Aorta (tissue), 5 donors: Measurements from ENCODE around the gene RPL41. TPM values are rescaled to one million over a fixed set of nuclear protein-coding genes. Genes with fewer than 3 reads are reported as not detected.
"Not testable (repeated sequence)": the region's sequence is repeated elsewhere in the genome, so short reads cannot be mapped to it uniquely, and the experiment has no call there.

Experiments
- ATAC-seq: fragments of 200-7000 bp; cut with Tn5 transposase; one replicate; pipeline ENCODE4 v1.9.1; 2022; ENCODE audit warnings: moderate library complexity; ENCODE audit not compliant: low FRiP score
- DNase-seq, 2 donors: peaks; one replicate each; pipeline ENCODE4 v3.0.0-alpha.2; 2020
- H3K27ac ChIP-seq, 2 donors: one replicate each; pipeline ENCODE4 v1.5.1; 2013; ENCODE audit warnings: low read length in 2 of 2, mild to moderate bottlenecking in 2 of 2, moderate library complexity in 2 of 2, control low read depth in 1 of 2, inconsistent platforms in 1 of 2, low read depth in 1 of 2
- H3K27me3 ChIP-seq, 2 donors: one replicate each; pipeline ENCODE4 v1.6.1; 2013; ENCODE audit warnings: control low read depth in 1 of 2, low read length in 1 of 2, mild to moderate bottlenecking in 1 of 2, moderate library complexity in 1 of 2; ENCODE audit not compliant: insufficient read depth in 2 of 2, control insufficient read depth in 1 of 2
- H3K36me3 ChIP-seq, 2 donors: one replicate each; pipeline ENCODE4 v1.6.1; 2013; ENCODE audit warnings: control low read depth in 1 of 2, low read length in 1 of 2, mild to moderate bottlenecking in 1 of 2; ENCODE audit not compliant: insufficient read depth in 2 of 2, control insufficient read depth in 1 of 2
- H3K4me1 ChIP-seq, 2 donors: one replicate each; pipeline ENCODE4 v1.6.1; 2013; ENCODE audit warnings: low read length in 2 of 2, control low read depth in 1 of 2, mild to moderate bottlenecking in 1 of 2, moderate library complexity in 1 of 2; ENCODE audit not compliant: insufficient read depth in 2 of 2, control insufficient read depth in 1 of 2
- H3K4me3 ChIP-seq, 2 donors: one replicate each; pipeline ENCODE4 v1.5.1; 2013; ENCODE audit warnings: low read length in 2 of 2, control low read depth in 1 of 2, mild to moderate bottlenecking in 1 of 2
- H3K9me3 ChIP-seq: one replicate; pipeline ENCODE4 v1.6.1; 2013; ENCODE audit warnings: mild to moderate bottlenecking, low read length; ENCODE audit not compliant: control insufficient read depth
- WGBS, 2 donors: extraction: QIAGEN DNeasy Blood & Tissue Kit; methylation state at CpG; one replicate each; pipeline ENCODE4 v1.1.7; 2013; 5-methylcytosine and 5-hydroxymethylcytosine counted together
- intact Hi-C, 2 donors: fragments of 100-400 bp; cut with DNase I; formaldehyde crosslinking; loops; one replicate each; pipeline versions ENCODE4 v1.14.2 to v1.15.0; 2022
- polyA plus RNA-seq, 2 donors: library from polyadenylated mRNA; stranded (reverse); fragments of 200-250 nt; gene quantifications; one replicate each; pipeline ENCODE4 v1.2.3, GENCODE V29; 2013
- total RNA-seq, 2 donors: library from RNA; stranded (reverse); fragmentation: NEBNext Ultra II Directional; extraction: Animal tissue kit (Norgen Biotek cat#: 25700); gene quantifications; one replicate each; pipeline ENCODE4 v1.2.1, GENCODE V29; 2021
- donor health status: healthy with polysubstance abuse.
- donor health status: Bipolar disorder and iron deficiency.
- donor health status: DM: no; HTN: no; CAD: no.
- donor health status: DM: no; HTN: no; CAD: no.
- donor health status: DM: yes; HTN: yes; CAD: no.

The RPL41 gene
- total and polyA plus RNA-seq, 4 donors, result 2,225 to 7,278 (median 4,110) TPM

DNA sequence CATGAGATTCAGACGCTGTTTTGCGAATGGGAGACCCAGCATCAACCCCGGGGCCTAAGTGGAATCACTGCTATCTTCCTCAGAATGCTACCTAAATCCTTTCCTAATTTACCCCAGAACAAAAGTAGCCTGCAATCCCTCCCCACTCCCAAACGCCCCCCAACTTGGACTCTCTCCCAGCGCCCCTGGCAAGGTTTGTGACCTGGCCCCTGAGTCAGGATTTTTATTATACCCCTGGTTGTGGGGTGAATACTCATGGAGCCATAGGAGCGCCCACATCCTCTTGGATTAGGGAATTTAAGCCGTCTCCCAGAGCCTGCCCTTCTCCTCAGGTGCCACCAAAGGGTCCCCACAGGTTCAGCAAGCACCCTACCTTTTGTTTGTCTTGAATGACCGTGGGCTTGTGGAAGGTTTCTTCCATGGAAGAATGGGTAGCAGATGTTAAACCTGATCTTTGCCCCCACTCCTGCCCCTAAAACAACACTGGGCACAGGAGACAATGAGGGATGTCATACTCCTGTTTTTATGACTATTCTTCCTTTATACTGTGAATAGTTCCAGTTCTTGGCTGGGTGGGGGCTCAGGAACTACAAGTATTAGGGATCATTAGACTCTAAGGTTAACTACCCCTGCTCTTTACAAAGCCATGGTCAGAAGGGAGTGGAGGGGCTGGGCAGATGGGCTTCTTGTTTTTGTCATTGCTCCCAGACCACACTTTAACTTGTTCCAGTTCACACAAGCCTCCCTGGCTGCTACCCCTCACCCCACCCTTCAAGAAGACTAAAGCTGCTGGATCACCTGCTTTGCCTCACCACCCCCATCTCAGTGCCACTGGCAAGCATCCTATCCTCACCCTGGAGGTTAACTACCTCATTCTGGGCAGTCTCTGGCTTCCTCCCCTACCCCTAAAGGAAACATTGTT is 36.6 kb downstream of the RPL41 start:
- Histone ChIP-seq H3K4me1 (no peaks in the 10 kb centered on the region), H3K4me3 (peak overlapping the region; percentile 15 to 42), H3K36me3 (no peaks in the 10 kb centered on the region), H3K27ac (no peak overlapping the region), H3K9me3 (no peaks in the 10 kb centered on the region), H3K27me3 (no peaks in the 10 kb centered on the region)
- no peak for ATAC-seq
- 11 to 12% methylated on average over 8 of the region's 8 CpGs for WGBS, 2 donors
- intact Hi-C loops, result no loop called here
- no peak for DNase-seq

DNA sequence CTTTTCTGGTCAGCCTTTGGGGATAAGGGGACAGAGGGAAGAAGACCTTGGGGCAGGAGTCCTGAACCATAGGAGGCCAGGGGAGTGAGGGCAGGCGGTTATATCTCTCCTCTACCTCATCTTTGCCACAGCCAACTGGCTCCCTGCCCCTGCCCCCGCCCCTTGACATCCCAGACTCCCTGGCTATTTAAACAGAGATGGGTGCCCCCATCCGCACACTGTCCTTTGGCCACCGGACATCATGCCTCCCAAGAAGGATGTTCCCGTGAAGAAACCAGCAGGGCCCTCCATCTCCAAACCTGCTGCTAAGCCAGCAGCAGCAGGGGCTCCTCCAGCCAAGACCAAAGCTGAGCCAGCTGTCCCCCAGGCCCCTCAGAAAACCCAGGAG is 37.2 kb downstream of the RPL41 start:
- no peak overlapping the region for H3K27ac ChIP-seq
- H3K4me3 ChIP-seq, result no peak overlapping the region
- DNase-seq (no peak), ATAC-seq (no peak)
- no peaks in the 10 kb centered on the region for H3K4me1 ChIP-seq
- no peaks in the 10 kb centered on the region for H3K27me3 ChIP-seq
- intact Hi-C loops, result no loop called here
- 61 to 80% methylated on average over 5 of the region's 5 CpGs for WGBS, 2 donors
- H3K9me3 ChIP-seq, result no peaks in the 10 kb centered on the region
- no peaks in the 10 kb centered on the region for H3K36me3 ChIP-seq

DNA sequence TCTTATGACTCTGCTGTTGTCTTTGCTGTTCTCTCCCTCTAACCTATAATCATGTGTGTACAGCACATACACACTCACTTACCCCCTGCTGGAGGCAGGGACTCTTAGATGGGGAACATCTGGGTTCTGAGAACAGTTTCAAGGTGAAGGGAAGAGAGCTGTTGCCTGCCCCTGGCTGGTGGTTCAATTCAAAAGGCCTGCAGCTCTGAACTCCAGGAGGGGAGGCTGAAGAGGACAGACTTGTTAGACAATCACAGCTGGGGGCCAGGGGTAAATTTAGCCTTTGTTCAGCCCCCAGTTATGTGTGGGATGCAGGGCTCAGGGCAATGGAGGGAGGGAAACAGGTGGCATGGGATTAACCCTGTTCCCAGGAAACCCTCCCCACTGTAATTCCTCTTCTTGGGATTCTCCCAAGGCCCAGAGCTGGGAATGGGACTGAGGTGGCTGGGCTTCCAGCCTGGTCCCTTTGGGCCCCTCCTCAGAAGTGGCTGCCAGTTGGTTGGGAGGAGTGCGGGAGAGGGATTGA is 37.9 kb downstream of the RPL41 start:
- Histone ChIP-seq H3K27me3 (no peaks in the 10 kb centered on the region), H3K36me3 (no peaks in the 10 kb centered on the region), H3K27ac (no peak overlapping the region), H3K4me1 (no peaks in the 10 kb centered on the region), H3K4me3 (no peak overlapping the region), H3K9me3 (no peaks in the 10 kb centered on the region)
- DNase-seq, result no peak
- intact Hi-C loops, result no loop called here
- ATAC-seq, result no peak
- WGBS, 2 donors, result 94% methylated on average over 1 of the region's 1 CpG

DNA sequence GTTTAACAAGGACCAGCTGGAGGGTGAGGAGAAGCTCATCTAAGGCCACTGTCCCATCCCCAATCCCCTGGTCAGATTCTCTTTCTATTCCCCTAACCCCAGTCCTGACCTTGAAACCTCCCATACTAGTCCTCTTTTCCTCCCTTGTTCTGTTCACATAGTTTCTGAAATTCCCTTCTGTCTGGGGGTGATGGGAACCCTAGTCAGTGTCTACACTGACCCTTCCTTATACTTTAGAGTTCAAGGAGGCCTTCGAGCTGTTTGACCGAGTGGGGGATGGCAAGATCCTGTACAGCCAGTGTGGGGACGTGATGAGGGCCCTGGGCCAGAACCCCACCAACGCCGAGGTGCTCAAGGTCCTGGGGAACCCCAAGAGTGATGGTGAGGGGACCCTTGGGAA is 38.4 kb downstream of the RPL41 start:
- intact Hi-C loops, result loop anchor here in 1 of 2 donors (5.0 kb wide), 1 partner anchor 38 kb away; the partner anchor contains the start of genes RPL41 and ZC3H10
- WGBS, 2 donors, result 87 to 88% methylated on average over 5 of the region's 5 CpGs
- no peak for ATAC-seq
- no peak for DNase-seq
- peaks cover 0 to 4% of the 10 kb centered on the region in 2 donors for H3K36me3 ChIP-seq
- no peak overlapping the region for H3K27ac ChIP-seq
- no peaks in the 10 kb centered on the region for H3K9me3 ChIP-seq
- H3K4me3 ChIP-seq, result no peak overlapping the region
- H3K4me1 ChIP-seq, result no peaks in the 10 kb centered on the region
- no peaks in the 10 kb centered on the region for H3K27me3 ChIP-seq

DNA sequence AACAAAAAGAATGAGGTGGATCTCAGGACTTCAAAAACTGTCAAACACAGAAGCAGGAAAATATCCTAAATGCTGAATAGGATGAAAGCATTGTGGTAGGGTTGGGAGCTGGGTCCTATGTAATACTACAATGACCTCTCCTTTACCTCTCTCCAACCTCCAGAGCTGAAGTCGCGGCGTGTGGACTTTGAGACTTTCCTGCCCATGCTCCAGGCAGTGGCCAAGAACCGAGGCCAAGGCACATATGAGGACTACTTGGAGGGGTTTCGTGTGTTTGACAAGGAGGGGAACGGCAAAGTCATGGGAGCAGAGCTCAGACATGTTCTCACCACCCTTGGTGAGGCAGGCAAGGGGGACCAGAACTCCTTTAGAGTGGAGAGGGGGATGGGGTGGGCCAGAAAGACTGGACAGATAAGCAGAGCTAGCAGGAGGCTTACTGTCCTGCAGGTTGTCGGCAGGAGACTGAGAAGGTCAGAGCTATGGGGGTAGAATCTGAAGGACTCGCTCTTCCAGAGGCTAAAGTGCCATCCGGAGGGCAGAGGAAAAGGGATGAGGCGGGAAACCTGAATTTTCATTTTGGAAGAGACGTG is 38.9 kb downstream of the RPL41 start:
- no peak overlapping the region for H3K27ac ChIP-seq
- intact Hi-C loops, result loop anchor here in 1 of 2 donors (5.0 kb wide), 1 partner anchor 38 kb away; the partner anchor contains the start of genes RPL41 and ZC3H10
- 89% methylated on average over 11 of the region's 11 CpGs for WGBS, 2 donors
- no peaks in the 10 kb centered on the region for H3K9me3 ChIP-seq
- H3K27me3 ChIP-seq, result no peaks in the 10 kb centered on the region
- no peaks in the 10 kb centered on the region for H3K4me1 ChIP-seq
- H3K4me3 ChIP-seq, result no peak overlapping the region
- H3K36me3 ChIP-seq, result peaks cover 0 to 8% of the 10 kb centered on the region in 2 donors
- DNase-seq (no peak), ATAC-seq (no peak)

DNA sequence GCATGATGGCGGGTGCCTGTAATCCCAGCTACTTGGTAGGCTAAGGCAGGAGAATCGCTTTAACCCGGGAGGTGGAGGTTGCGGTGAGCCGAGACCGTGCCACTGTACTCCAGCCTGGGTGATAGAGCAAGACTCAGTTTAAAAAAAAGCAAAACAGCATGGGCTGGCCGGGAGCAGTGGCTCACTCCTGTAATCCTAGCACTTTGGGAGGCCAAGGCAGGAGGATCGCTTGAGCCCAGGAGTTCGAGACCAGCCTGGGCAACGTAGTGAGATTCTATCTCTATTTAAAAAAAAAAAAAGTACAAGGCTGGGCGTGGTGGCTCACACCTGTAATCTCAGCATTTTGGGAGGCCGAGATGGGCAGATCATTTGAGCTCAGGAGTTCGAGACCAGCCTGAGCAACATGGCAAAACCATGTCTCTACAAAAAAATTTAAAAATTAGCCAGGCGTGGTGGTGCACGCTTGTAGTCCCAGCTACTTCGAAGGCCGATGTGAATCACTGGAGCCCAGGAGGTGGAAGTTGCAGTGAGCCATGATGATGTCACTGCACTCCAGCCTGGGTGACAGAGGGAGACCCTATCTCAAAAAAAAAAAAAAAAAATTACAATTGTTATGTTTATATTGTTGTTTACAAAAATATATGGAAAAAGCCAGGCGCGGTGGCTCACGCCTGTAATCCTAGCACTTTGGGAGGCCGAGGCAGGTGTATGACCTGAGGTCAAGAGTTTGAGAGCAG is 40.2 kb downstream of the RPL41 start:
- H3K9me3 ChIP-seq, H3K4me3 ChIP-seq, ATAC-seq, H3K4me1 ChIP-seq, H3K27me3 ChIP-seq: not testable (repeated sequence)
- H3K36me3 ChIP-seq, result peaks cover 0 to 13% of the 10 kb centered on the region in 2 donors
- H3K27ac ChIP-seq, result peak overlapping the region in 1 of 2 donors; percentile 58
- intact Hi-C loops, result loop anchor here in 1 of 2 donors (5.0 kb wide), 1 partner anchor 39 kb away; the partner anchor contains the start of genes RPL41 and ZC3H10
- WGBS, 2 donors, result 94 to 96% methylated on average over 21 of the region's 21 CpGs
- peak in 1 of 2 donors; percentile 36 for DNase-seq

DNA sequence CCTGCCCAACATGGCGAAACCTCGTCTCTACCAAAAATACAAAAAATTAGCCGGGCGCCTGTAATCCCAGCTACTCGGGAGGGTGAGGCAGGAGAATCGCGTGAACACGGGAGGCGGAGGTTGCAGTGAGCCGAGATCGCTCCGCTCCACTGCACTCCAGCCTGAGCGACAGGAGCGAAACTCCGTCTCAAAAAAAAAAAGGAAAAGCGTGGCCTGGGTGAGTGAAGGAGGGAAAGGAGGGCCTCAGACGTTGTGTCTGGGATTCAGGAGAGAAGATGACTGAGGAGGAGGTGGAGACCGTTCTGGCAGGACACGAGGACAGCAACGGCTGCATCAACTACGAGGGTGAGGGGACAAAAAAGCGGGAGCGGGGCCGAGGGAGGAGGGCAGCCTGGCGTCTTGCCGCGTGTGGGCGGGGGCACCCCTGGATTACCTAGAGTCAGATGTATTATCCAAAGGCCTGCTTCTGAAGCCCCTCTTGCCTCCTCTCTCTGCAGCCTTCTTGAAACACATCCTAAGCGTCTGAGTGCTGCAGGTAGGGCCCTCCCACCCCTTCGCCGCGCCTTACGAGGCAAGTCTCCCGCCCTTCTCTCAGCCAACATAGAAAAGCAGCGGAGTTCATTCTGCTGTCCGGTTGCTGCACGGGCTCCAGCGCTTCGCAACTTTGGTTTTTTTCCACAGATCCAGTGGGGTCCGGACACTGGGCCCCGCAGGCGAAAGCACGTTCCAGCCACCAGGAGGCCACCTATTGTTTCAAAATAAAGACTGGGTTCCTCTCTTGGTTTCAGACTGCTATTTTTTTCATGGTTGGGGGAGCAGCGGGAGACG is 41.0 kb downstream of the RPL41 start:
- Histone ChIP-seq H3K27me3 (no peaks in the 10 kb centered on the region), H3K27ac (peak overlapping the region in 1 of 2 donors; percentile 58), H3K4me3 (peak overlapping the region; percentile 44 to 78), H3K4me1 (no peaks in the 10 kb centered on the region), H3K36me3 (peaks cover 0 to 17% of the 10 kb centered on the region in 2 donors), H3K9me3 (no peaks in the 10 kb centered on the region)
- DNase-seq (peak; percentile 83 to 90), ATAC-seq (peak; percentile 79)
- 3 to 4% methylated on average over 42 to 45 of the region's 45 CpGs for WGBS, 2 donors
- intact Hi-C loops, result loop anchor here in 1 of 2 donors (5.0 kb wide), 1 partner anchor 40 kb away; the partner anchor contains the start of genes RPL41 and ZC3H10
